HG03558 (cell line): ENCODE measurements around the gene PSMD14.

ENCODE experiments used
- ATAC-seq: cut with Tn5 transposase; IDR thresholded peaks from one replicate; pipeline ENCODE4 v1.9.1; 2021; ENCODE audit warnings: moderate number of reproducible peaks; ENCODE audit not compliant: unreplicated experiment; ENCODE audit errors: extremely low read depth

Gene PSMD14

DNA sequence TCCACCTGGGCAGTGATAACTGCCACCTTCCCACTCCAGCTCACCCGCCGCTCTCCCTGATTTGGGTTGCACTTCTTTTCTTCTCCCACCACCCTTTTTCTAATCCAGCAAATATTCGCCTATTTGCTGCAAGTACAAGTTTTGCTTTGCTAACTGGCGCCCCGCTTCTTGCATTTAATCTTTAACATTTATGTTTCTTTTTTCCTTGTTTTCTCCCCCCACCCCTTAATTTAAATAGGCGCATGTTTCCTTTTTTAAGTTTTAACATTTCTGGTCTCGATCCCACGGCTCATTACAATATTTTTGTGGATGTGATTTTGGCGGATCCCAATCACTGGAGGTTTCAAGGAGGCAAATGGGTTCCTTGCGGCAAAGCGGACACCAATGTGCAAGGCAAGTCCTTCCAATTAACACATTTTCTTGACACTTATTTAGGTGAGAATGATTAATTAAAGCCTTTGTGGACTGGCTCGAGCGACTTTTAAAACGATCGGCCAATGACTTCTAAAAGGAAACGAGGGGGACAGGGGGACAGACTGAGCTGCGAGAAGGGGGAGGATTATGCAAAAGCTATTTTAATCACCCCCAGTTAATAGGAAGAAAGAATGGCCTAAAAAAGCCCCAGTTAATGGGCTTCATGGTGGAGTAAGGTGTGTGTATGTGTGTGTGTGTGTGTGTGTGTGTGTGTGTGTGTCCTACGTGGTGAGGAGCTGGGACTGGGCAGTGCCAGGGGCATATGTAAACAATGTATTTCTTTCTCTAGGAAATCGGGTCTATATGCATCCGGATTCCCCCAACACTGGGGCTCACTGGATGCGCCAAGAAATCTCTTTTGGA lies 109.4 kb downstream of the PSMD14 start:
- ATAC-seq, result no peak

DNA sequence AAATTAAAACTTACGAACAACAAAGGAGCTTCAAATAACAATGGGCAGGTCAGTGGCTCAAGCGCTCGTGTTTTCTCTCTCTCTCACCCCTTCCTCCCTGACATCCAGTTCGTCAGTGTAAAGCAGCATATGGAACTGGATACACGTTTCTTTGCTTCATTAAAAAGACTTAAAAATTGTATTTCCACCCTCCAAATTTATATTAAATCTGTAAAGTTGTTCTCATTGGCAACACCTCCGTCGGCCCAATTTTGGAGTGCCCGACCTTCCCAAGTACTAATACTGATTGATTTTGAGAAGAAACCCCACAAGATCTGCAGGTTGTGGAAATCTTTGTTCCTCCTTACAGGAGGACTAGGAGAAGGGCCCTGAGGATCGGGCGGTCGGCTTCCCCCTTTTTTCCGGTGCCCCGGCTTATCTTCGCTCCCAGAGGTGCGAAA lies 110.1 kb downstream of the PSMD14 start:
- ATAC-seq, result no peak

DNA sequence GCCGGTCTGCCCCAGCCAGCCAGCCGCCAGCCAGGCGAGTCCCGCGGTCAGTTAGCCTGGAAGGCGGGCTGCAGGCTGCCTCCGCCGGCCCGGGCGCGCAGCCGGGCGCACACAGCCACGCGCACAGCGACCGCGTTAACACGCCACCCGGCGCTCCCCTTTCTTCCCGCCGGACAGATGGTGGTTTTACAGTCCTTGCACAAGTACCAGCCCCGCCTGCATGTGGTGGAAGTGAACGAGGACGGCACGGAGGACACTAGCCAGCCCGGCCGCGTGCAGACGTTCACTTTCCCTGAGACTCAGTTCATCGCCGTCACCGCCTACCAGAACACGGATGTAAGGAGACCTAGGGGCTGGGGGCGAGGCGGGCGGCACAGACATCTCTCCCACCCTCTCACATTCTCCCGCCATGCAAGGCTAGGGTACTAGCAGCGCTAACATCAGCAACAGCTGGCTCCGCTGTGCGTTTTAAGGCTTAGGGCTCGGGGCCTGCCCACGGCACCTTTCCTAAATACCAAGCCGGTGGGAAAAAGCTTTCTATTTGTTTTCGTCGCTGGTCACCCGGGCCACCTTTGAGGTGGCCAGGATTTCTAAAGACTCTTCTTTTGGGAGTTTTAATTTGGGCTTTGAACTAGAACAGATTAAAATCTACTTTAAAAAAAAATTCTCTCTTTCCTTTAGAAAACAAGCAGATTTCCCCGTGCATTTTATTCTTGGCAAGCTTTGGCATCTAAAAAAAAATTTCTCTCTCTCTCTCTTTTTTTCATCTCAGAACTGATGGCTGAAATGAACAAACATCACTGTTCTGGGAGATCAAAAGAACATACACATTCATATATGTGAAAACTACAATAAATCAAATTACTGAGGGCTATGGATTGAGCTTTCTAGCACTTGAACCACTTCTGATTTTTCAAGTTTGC lies 110.8 kb downstream of the PSMD14 start:
- ATAC-seq, result no peak

DNA sequence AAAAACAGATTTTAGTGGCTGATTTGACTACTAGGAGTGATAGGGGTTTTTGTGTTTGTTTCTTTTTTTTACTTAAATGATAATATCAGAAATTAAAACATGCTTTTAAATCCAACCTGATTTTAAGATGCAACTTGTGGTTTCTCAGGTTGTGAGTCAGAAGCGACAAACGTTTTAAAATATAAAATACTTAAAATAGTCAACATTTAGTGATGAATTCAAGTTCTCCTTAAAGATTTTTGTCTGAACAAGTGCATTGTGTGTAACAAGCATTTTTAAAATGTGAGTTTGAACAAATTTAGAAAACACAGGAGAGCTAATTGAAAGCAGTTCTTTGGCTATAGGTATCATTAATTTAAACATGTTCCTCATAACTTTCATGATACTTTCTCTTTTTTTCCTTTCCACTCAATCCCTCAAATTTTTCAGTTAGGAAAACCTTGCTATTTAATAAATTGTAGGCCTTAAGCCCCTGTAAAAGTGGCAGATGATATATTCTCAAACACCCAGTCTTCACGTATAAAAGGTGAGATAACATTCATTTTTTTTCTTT lies 111.5 kb downstream of the PSMD14 start:
- ATAC-seq, result no peak

DNA sequence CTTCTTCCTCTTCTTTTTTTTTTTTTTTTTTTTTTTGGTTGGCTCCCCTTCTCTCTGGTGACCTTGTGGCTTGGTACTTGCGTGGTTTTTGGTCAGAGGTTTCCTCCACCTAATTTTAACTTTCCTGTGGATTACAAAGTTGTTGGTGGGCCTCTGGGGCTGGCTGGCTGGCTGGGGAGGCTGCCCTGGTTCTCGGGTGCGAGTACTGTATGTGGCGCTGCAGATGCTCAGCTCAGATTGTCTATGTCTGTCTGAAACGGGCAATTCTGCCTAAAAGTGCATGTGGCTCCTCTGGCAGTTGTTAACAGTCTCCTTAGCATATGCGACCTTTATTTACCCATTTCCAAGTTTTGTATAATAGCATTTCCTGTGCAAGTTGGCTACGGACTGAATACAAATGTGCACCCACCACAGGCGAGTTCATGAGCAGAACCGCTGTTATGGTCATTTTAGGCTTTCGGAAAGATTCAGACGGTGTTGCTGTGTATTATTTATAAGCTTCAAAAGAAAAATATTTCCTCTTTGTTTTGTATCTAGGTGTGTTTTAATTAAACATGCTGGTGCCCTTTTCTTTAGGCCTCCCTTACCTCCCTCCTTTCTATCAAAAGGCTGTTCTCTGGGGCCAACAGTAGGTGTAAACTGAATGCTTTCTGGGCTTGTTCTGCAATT lies 112.3 kb downstream of the PSMD14 start:
- no peak for ATAC-seq

DNA sequence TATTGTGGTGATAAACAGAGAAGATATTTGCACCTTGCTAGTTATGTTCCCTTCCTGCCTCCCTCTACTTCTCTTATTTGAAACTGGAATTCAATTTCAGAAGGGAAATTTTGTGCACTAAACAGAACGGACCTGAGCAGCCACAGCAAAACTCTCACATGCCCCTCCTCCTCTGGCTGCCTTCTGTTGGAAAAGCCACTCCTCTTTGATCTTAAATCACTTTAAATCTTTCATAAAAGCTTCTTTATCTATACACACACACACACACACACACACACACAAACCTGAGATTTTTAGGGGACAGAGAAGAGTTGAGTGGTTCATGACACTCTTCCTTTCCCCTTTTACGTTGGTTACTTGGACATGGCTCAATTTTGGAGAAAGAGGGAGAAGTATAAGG lies 113.5 kb downstream of the PSMD14 start:
- no peak for ATAC-seq

DNA sequence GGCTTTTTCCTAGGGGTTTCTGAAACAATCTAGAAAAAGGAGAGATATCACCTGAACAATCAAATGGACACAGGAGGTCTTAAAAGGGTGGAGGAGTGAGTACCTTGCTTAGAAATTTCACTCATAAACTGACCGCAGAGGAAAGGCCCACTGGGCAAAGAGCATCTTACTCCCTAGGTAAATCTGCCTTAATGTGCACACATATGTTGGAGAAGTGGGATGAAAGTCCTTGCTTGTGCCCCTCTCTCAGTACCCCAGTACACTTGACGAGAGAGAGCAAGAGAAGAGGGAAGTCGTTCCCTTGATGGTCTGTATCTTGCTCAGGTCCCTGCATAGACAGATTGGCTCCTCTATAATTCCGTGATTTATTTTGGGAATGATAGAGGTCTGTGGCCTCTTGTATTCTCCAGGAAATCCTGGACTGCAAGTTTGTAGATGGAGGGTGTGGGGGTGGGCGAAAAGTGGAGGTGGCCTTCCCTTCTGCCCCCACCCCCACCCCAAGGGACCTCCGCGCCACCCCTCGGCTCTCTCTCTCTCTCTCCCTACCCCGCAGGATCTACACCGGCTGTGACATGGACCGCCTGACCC lies 114.7 kb downstream of the PSMD14 start:
- no peak for ATAC-seq

DNA sequence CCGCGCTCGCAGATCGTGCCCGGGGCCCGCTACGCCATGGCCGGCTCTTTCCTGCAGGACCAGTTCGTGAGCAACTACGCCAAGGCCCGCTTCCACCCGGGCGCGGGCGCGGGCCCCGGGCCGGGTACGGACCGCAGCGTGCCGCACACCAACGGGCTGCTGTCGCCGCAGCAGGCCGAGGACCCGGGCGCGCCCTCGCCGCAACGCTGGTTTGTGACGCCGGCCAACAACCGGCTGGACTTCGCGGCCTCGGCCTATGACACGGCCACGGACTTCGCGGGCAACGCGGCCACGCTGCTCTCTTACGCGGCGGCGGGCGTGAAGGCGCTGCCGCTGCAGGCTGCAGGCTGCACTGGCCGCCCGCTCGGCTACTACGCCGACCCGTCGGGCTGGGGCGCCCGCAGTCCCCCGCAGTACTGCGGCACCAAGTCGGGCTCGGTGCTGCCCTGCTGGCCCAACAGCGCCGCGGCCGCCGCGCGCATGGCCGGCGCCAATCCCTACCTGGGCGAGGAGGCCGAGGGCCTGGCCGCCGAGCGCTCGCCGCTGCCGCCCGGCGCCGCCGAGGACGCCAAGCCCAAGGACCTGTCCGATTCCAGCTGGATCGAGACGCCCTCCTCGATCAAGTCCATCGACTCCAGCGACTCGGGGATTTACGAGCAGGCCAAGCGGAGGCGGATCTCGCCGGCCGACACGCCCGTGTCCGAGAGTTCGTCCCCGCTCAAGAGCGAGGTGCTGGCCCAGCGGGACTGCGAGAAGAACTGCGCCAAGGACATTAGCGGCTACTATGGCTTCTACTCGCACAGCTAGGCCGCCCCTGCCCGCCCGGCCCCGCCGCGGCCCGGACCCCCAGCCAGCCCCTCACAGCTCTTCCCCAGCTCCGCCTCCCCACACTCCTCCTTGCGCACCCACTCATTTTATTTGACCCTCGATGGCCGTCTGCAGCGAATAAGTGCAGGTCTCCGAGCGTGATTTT lies 115.5 kb downstream of the PSMD14 start:
- ATAC-seq, result no peak

DNA sequence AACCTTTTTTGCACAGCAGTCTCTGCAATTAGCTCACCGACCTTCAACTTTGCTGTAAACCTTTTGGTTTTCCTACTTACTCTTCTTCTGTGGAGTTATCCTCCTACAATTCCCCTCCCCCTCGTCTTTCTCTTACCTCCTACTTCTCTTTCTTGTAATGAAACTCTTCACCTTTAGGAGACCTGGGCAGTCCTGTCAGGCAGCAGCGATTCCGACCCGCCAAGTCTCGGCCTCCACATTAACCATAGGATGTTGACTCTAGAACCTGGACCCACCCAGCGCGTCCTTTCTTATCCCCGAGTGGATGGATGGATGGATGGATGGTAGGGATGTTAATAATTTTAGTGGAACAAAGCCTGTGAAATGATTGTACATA lies 116.2 kb downstream of the PSMD14 start:
- no peak for ATAC-seq

DNA sequence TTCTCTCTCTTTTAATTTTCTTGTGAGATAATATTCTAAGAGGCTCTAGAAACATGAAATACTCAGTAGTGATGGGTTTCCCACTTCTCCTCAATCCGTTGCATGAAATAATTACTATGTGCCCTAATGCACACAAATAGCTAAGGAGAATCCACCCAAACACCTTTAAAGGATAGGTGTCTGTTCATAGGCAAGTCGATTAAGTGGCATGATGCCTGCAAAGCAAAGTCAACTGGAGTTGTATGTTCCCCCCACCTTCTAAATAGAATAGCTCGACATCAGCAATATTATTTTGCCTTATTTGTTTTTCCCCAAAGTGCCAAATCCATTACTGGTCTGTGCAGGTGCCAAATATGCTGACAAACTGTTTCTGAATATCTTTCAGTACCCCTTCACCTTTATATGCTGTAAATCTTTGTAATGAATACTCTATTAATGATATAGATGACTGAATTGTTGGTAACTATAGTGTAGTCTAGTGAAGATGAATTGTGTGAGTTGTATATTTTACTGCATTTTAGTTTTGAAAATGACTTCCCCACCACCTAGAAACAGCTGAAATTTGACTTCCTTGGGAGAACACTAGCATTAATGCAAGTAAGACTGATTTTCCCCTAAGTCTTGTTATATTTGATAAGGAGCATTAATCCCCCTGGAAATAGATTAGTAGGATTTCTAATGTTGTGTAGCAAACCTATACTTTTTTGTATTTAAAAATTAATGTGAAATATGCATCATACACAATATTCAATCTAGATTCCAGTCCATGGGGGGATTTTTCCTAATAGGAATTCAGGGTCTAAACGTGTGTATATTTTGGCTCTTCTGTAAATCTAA lies 116.9 kb downstream of the PSMD14 start:
- ATAC-seq, result no peak

DNA sequence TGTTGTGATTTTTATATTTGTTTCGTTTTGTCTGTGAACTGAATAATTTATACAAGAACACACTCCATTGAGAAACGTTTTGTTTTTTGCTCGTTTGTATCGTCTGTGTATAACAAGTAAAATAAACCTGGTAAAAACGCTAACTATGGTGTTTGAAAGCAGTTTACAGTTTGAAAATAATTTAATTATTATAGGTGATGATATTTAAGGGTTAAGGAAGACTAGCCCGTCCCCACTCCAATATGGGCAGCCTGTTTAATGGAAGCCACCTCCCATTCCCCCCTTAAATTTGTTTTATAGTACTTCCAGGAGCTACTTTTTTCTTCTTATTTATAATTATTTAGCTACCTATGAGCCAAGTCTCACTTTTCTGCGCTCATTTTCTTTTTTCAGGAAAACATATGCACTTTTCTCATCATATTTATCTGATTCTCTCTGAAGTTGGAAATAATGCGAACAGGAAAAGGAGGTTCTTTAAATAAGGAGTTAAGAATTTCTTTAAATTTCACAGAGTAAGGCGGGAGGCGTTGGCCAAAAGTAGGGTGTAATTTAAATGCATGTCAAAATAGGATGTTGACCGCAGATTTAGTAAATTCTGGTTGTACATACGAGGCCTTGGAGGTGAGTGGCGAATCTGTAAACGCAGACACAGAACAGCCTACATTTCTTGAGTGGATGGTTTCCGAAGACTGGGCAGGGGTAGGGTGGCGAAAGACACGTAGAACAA lies 117.7 kb downstream of the PSMD14 start:
- no peak for ATAC-seq

DNA sequence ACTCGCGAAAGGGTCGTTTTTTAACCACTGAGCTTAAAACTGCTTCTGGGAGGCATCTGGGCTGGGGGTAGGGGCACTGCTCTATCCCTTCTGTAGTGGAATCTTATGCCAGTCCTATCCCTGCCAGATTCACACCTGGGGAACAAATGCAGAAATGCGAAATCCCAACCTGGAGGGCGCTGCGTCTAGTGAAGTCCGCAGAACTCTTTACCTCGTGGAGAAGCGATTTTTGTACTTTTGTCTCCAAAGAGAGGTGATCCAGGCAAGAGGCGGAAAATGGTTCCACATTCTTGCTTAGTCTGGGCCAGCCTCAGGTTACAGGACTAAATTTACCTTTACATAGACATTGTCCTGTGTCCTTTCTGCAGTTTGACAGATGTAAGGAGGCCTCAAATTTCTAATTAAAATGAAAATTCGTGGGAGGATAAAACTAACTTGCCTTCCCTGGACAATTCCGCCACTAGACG lies 118.3 kb downstream of the PSMD14 start:
- ATAC-seq, result no peak

DNA sequence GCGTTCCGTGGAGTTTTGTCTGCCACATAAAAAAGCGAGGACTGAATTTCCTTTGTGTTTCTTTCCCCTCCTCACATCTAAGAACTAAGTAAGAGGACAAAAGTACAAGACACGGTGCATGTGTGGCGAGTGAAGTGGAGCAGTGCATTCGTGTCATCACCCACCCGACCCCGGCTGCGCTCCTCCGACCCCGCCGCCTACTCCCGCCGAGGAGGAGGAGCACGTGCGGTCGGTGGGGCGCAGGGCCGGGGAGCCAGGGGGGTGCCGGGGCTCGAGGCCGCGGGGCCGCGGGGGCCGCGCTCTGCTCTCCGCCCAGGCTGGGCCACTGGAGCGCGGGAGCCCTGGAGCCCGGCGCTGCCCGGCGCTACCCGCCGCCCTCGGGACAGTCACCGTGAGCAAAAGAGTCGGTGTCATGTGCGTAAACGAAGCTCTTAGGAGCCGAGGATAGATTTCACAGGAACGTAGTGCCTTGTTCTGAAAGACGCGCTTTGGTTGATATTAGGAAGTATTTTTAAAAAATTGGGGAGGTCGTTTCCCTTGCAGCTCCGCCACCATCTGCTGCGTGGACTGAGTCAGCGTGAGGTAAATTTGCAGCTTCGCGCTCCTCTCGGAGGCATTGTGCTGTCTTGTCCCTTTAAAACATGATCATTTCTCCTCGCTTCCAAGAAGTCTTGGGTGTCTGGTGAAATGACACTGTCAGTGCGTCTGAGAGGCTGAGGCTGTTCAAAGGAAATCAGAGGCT lies 118.9 kb downstream of the PSMD14 start:
- no peak for ATAC-seq

DNA sequence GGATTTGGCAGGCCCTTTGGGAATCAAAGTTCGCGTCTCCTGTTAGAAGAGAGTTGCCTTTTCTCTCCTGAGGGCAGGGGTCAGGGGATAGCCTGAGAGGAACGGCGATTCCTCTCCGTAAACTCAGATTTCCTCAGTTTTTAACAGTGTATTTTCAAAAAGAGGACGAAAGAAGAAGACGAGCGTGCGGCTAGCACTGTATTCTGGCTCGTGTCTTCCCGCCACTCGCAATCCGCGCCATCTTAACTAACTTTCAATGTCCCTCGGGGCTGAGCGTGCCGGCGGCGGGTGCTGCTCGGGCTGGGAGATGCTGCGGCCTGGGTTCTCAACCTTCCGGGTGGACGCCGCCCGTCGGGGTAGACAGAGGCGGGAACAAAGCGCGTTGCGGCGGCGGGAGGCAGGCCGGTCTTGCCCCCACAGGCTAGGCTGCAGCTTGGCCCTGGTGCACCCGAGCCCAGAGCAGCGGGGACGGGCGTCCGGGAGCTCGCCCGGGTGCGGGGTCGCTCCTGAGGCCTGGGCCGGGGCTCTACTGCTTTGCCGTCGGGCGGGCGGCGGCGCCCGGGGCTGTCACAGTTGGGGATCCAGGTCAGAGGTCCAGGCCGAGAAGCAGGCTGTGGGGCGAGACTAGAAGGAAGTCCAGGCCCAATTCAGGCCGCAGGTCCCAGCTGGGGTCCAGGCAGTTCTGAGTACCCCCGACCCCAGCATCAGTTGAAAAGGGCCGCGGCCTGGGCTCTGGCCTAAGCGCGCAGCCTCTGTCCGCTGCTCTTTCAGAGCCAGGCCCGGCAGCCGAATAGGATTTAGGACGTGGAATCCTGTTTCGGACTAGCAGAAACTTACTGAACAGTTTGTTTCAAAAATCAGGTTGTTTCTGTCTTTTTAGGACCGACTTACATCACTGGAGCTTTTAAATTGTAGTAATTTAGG lies 119.7 kb downstream of the PSMD14 start:
- ATAC-seq, result no peak

DNA sequence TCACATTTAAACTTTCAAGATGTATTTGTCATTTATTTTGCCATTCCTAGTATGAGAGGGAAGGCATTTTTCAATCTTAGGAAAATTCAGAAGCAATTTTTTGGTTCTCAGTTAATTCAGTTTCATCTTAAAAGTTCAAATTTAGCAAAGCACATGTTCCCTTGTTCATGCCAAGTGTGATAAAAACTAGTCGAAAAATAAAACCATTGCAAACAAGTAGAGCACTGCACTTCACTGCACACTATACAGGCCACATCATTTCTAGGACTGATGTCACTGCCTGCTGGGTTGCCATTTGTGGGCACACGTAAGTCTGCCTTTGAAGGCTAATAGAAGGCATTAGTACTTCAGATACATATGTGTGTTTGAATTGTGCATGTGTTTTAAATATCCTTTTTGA lies 122.2 kb downstream of the PSMD14 start:
- ATAC-seq, result no peak

DNA sequence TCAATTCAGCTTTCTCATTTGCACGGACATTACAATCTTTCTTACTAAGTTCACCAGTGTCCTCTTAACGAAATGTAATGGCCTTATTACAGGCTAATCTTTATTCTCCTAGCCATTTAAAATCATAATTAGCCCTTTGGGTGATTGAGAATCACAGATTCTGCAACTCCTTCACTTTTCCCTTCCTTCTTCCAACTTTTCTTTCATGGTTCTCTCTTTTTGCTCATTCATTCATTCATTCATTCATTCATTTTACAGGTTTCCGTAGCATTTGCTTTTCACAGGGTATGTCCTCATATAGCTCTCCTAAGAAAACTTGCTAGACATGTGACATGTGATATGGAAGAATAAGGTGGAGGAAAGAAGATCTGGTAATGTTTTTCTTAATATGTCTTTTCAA lies 123.9 kb downstream of the PSMD14 start:
- no peak for ATAC-seq
